T-cell (primary cell): Measurements from ENCODE around the gene SYNDIG1. TPM values are rescaled to one million over a fixed set of nuclear protein-coding genes. Genes with fewer than 3 reads are reported as not detected.

Source experiments
- ATAC-seq, 4 experiments: fragments of 200-7000 bp in 3 of 4; fragments of 150-1000 bp in 1 of 4; cut with Tn5 transposase; replicated peaks in 1 of 4; 1 replicate in 3 of 4; 2 replicates in 1 of 4; pipeline ENCODE4 v1.10.0; 2021; ENCODE audit warnings: moderate library complexity in 3 of 4, mild to moderate bottlenecking in 2 of 4, moderate number of reproducible peaks in 1 of 4
- CTCF ChIA-PET, 2 donors: fragments of 300-600 bp; sonication (Branson Sonifier 250); formaldehyde crosslinking; loops; one replicate each; lab custom pipeline; 2022; ENCODE audit warnings: antibody characterized with exemption in 2 of 2; lab: Charles Lee
- POLR2A ChIA-PET, 2 donors: fragments of 300-600 bp; sonication (Branson Sonifier 250); formaldehyde crosslinking; loops; one replicate each; lab custom pipeline; 2022; ENCODE audit warnings: antibody characterized with exemption in 2 of 2; lab: Charles Lee
- DNase-seq, 35 experiments: peaks; one replicate each; pipeline versions ENCODE4 v3.0.0 to v3.0.0-alpha.2; 2013 to 2023
- H3K27ac ChIP-seq: one replicate; pipeline ENCODE4 v1.5.1; 2013; ENCODE audit warnings: low read length
- H3K27me3 ChIP-seq, 2 experiments: replicated peaks in 1 of 2; 1 replicate in 1 of 2; 2 replicates in 1 of 2; pipeline versions ENCODE4 v1.6.1 to v1.7.0; 2013; ENCODE audit warnings: low read length in 1 of 2, mixed read lengths in 1 of 2; ENCODE audit not compliant: control insufficient read depth in 2 of 2, insufficient read depth in 2 of 2; ENCODE audit errors: extremely low read depth in 1 of 2
- H3K36me3 ChIP-seq, 2 donors: 1 replicate in 1 of 2; 2 replicates in 1 of 2; pipeline versions ENCODE4 v1.6.1 to v1.7.0; 2013; ENCODE audit warnings: low read length in 1 of 2; ENCODE audit not compliant: control insufficient read depth in 2 of 2, insufficient read depth in 1 of 2; ENCODE audit errors: extremely low read depth in 1 of 2
- H3K4me1 ChIP-seq, 2 experiments: 1 replicate in 1 of 2; 2 replicates in 1 of 2; pipeline versions ENCODE4 v1.6.1 to v1.7.0; 2013; ENCODE audit warnings: low read length in 2 of 2, mixed read lengths in 1 of 2; ENCODE audit not compliant: insufficient read depth in 2 of 2, control insufficient read depth in 1 of 2; ENCODE audit errors: extremely low read depth in 1 of 2
- H3K4me3 ChIP-seq, 2 donors: 1 replicate in 1 of 2; 2 replicates in 1 of 2; pipeline versions ENCODE4 v1.5.1 to v1.7.0; 2013; ENCODE audit warnings: mild to moderate bottlenecking in 2 of 2, low read length in 1 of 2, moderate library complexity in 1 of 2; ENCODE audit not compliant: control insufficient read depth in 1 of 2; ENCODE audit errors: extremely low read depth in 1 of 2
- H3K9me3 ChIP-seq: 2 replicates; pipeline ENCODE4 v1.7.0; 2013
- H3K27ac Mint-ChIP-seq, 2 donors: one replicate each; pipeline ENCODE4 v1.8.0; 2020 to 2021; ENCODE audit warnings: mild to moderate bottlenecking in 2 of 2, mixed read lengths in 2 of 2
- H3K27me3 Mint-ChIP-seq, 2 donors: one replicate each; pipeline ENCODE4 v1.8.0; 2021 to 2022; ENCODE audit warnings: mixed read lengths in 2 of 2
- H3K36me3 Mint-ChIP-seq: one replicate; pipeline ENCODE4 v1.8.0; 2021; ENCODE audit warnings: mixed read lengths
- H3K4me1 Mint-ChIP-seq, 3 donors: one replicate each; pipeline ENCODE4 v1.8.0; 2020 to 2022; ENCODE audit warnings: mixed read lengths in 3 of 3, mild to moderate bottlenecking in 1 of 3
- H3K4me3 Mint-ChIP-seq, 3 donors: one replicate each; pipeline ENCODE4 v1.8.0; 2020 to 2022; ENCODE audit warnings: mild to moderate bottlenecking in 3 of 3, mixed read lengths in 3 of 3, moderate library complexity in 3 of 3
- H3K9me3 Mint-ChIP-seq, 3 donors: one replicate each; pipeline ENCODE4 v1.8.0; 2020 to 2022; ENCODE audit warnings: mixed read lengths in 3 of 3
- WGBS: methylation state at CpG from one replicate; pipeline ENCODE4 v1.1.5; 2013; ENCODE audit warnings: missing lambda C conversion rate; ENCODE audit not compliant: insufficient coverage; 5-methylcytosine and 5-hydroxymethylcytosine counted together
- total RNA-seq, 35 experiments: library from RNA in 6 of 35; stranded (reverse) in 6 of 35; fragments of 120-200 nt in 1 of 35; gene quantifications; one replicate each; pipeline versions ENCODE4 v1.2.1 to v1.2.4 and lab custom pipeline; 2013 to 2026

SYNDIG1 gene
- total RNA-seq, 5 donors from 2014 or later (not counting 1 experiment from before 2014, with no cell fraction given) = not detected

GRCh38 chr20:24699321-24700165 is 230.1 kb downstream of the SYNDIG1 start:
- Histone ChIP-seq H3K4me3 (no peak overlapping the region), H3K9me3 (no peaks in the 10 kb centered on the region), H3K27ac (no peak overlapping the region), H3K36me3 (no peaks in the 10 kb centered on the region), H3K4me1 (no peaks in the 10 kb centered on the region), H3K27me3 (peaks cover 0 to 31% of the 10 kb centered on the region in 2 experiments)
- ChIA-PET POLR2A (no interaction called here), CTCF (no interaction called here)
- Mint-ChIP-seq H3K9me3 (no peaks in the 10 kb centered on the region), H3K27me3 (peaks cover 6 to 7% of the 10 kb centered on the region in 2 donors), H3K36me3 (no peaks in the 10 kb centered on the region), H3K4me1 (no peaks in the 10 kb centered on the region), H3K4me3 (no peak overlapping the region), H3K27ac (no peak overlapping the region)
- ATAC-seq (no peak), DNase-seq (no peak)
- 75% methylated on average over 1 of the region's 8 CpGs for WGBS

GRCh38 chr20:24700166-24700860 is 230.9 kb downstream of the SYNDIG1 start:
- no peaks in the 10 kb centered on the region for H3K36me3 Mint-ChIP-seq
- POLR2A ChIA-PET = no interaction called here
- Histone ChIP-seq H3K9me3 (no peaks in the 10 kb centered on the region), H3K36me3 (no peaks in the 10 kb centered on the region), H3K27me3 (peaks cover 0 to 31% of the 10 kb centered on the region in 2 experiments), H3K4me1 (no peaks in the 10 kb centered on the region), H3K27ac (no peak overlapping the region), H3K4me3 (no peak overlapping the region)
- CTCF ChIA-PET = no interaction called here
- peaks cover 4% of the 10 kb centered on the region in 2 donors for H3K27me3 Mint-ChIP-seq
- no peak overlapping the region for H3K4me3 Mint-ChIP-seq
- H3K9me3 Mint-ChIP-seq = no peaks in the 10 kb centered on the region
- no peak overlapping the region for H3K27ac Mint-ChIP-seq
- ATAC-seq = no peak
- DNase-seq = no peak
- H3K4me1 Mint-ChIP-seq = no peaks in the 10 kb centered on the region
- 76% methylated on average over 6 of the region's 6 CpGs for WGBS

- ChIA-PET CTCF (no interaction called here), POLR2A (no interaction called here)
- DNase-seq (no peak), ATAC-seq (no peak)
- Mint-ChIP-seq H3K36me3 (no peaks in the 10 kb centered on the region), H3K27me3 (peaks cover 2 to 4% of the 10 kb centered on the region in 2 donors), H3K4me3 (no peak overlapping the region), H3K9me3 (no peaks in the 10 kb centered on the region), H3K4me1 (no peaks in the 10 kb centered on the region), H3K27ac (no peak overlapping the region)
- 73% methylated on average over 2 of the region's 6 CpGs for WGBS
- Histone ChIP-seq H3K4me1 (no peaks in the 10 kb centered on the region), H3K4me3 (no peak overlapping the region), H3K27me3 (peaks cover 0 to 31% of the 10 kb centered on the region in 2 experiments), H3K36me3 (no peaks in the 10 kb centered on the region), H3K9me3 (no peaks in the 10 kb centered on the region), H3K27ac (no peak overlapping the region)
Observed at GRCh38 chr20:24701027-24701426, 231.6 kb downstream of the SYNDIG1 start.

GRCh38 chr20:24701668-24702067 is 232.2 kb downstream of the SYNDIG1 start:
- ChIA-PET POLR2A (no interaction called here), CTCF (no interaction called here)
- WGBS = 61% methylated on average over 2 of the region's 6 CpGs
- H3K4me3 Mint-ChIP-seq = no peak overlapping the region
- no peaks in the 10 kb centered on the region for H3K36me3 Mint-ChIP-seq
- H3K27me3 Mint-ChIP-seq = peaks cover 0 to 2% of the 10 kb centered on the region in 2 donors
- H3K27ac Mint-ChIP-seq = no peak overlapping the region
- H3K4me1 Mint-ChIP-seq = no peaks in the 10 kb centered on the region
- H3K9me3 ChIP-seq = no peaks in the 10 kb centered on the region
- no peak for ATAC-seq
- H3K4me1 ChIP-seq = no peaks in the 10 kb centered on the region
- no peaks in the 10 kb centered on the region for H3K36me3 ChIP-seq
- peaks cover 0 to 26% of the 10 kb centered on the region in 2 experiments for H3K27me3 ChIP-seq
- no peak for DNase-seq
- no peak overlapping the region for H3K4me3 ChIP-seq
- no peak overlapping the region for H3K27ac ChIP-seq
- H3K9me3 Mint-ChIP-seq = no peaks in the 10 kb centered on the region

GRCh38 chr20:24702501-24703283 is 233.3 kb downstream of the SYNDIG1 start:
- H3K27me3 Mint-ChIP-seq = peaks cover 0 to 2% of the 10 kb centered on the region in 2 donors
- H3K9me3 Mint-ChIP-seq = no peaks in the 10 kb centered on the region
- no peak overlapping the region for H3K4me3 Mint-ChIP-seq
- Histone ChIP-seq H3K9me3 (no peaks in the 10 kb centered on the region), H3K27me3 (peaks cover 0 to 26% of the 10 kb centered on the region in 2 experiments), H3K4me3 (no peak overlapping the region), H3K36me3 (no peaks in the 10 kb centered on the region), H3K4me1 (no peaks in the 10 kb centered on the region), H3K27ac (no peak overlapping the region)
- no peaks in the 10 kb centered on the region for H3K36me3 Mint-ChIP-seq
- CTCF ChIA-PET = no interaction called here
- H3K4me1 Mint-ChIP-seq = no peaks in the 10 kb centered on the region
- DNase-seq (no peak), ATAC-seq (no peak)
- no peak overlapping the region for H3K27ac Mint-ChIP-seq
- POLR2A ChIA-PET = no interaction called here
- WGBS = 75% methylated on average over 11 of the region's 16 CpGs

GRCh38 chr20:24703284-24703610 is 233.8 kb downstream of the SYNDIG1 start:
- no peaks in the 10 kb centered on the region for H3K36me3 ChIP-seq
- Mint-ChIP-seq H3K27me3 (peaks cover 0 to 2% of the 10 kb centered on the region in 2 donors), H3K27ac (no peak overlapping the region), H3K36me3 (no peaks in the 10 kb centered on the region), H3K4me3 (no peak overlapping the region), H3K4me1 (no peaks in the 10 kb centered on the region), H3K9me3 (no peaks in the 10 kb centered on the region)
- WGBS = 83% methylated on average over 9 of the region's 9 CpGs
- ATAC-seq (no peak), DNase-seq (no peak)
- H3K4me1 ChIP-seq = no peaks in the 10 kb centered on the region
- no peak overlapping the region for H3K27ac ChIP-seq
- no peaks in the 10 kb centered on the region for H3K9me3 ChIP-seq
- H3K27me3 ChIP-seq = peaks cover 0 to 24% of the 10 kb centered on the region in 2 experiments
- POLR2A ChIA-PET = no interaction called here
- H3K4me3 ChIP-seq = no peak overlapping the region
- CTCF ChIA-PET = no interaction called here
